Endothelial cell of umbilical vein (primary cell): ENCODE data around the gene ALDH1L2. TPM values are rescaled to one million over a fixed set of nuclear protein-coding genes. Genes with fewer than 3 reads are reported as not detected.

Source experiments
- BruUV-seq: library from RNA; stranded (reverse); fragments of 400-500 nt; replicated peaks from 2 replicates; lab custom pipeline; 2021; lab: Mats Ljungman, UMichigan
- CTCF ChIA-PET: fragments of 300-600, 350-600 bp; sonication (Branson Sonifier 250); formaldehyde crosslinking; loops from one replicate; lab custom pipeline; 2021; ENCODE audit warnings: antibody characterized with exemption, inconsistent platforms; lab: Charles Lee
- POLR2A ChIA-PET: fragments of 300-600, 350-600 bp; sonication (Branson Sonifier 250); formaldehyde crosslinking; loops from one replicate; lab custom pipeline; 2021; ENCODE audit warnings: antibody characterized with exemption, inconsistent platforms; lab: Charles Lee
- DNase-seq: peaks from one replicate; pipeline ENCODE4 v3.0.0-alpha.2; 2011; ENCODE audit warnings: low read depth, low spot score
- FAIRE-seq: peaks from 2 replicates; lab custom pipeline; 2011; peaks lifted over from hg19 to GRCh38; lab: Jason Lieb, UNC
- H2AFZ ChIP-seq: 2 replicates; pipeline ENCODE4 v1.6.0; 2012; ENCODE audit warnings: low read depth, low read length, control low read depth, inconsistent platforms
- H3K27ac ChIP-seq: 2 replicates; pipeline ENCODE4 v1.5.1; 2011; ENCODE audit warnings: low read depth, mild to moderate bottlenecking, control low read depth, low read length, moderate library complexity; ENCODE audit not compliant: insufficient read depth
- H3K27me3 ChIP-seq, 2 experiments: 2 replicates each; pipeline versions ENCODE4 v1.6.0 to v1.6.1; 2011; ENCODE audit warnings: low read length in 2 of 2, mixed read lengths in 1 of 2; ENCODE audit not compliant: control insufficient read depth in 2 of 2, insufficient read depth in 2 of 2
- H3K36me3 ChIP-seq, 2 experiments: 2 replicates in 1 of 2; 3 replicates in 1 of 2; pipeline ENCODE4 v1.5.1; 2011; ENCODE audit warnings: low read length in 2 of 2, mild to moderate bottlenecking in 1 of 2, moderate library complexity in 1 of 2; ENCODE audit not compliant: control insufficient read depth in 2 of 2, insufficient read depth in 2 of 2; ENCODE audit errors: extremely low read depth in 1 of 2
- H3K4me1 ChIP-seq: 3 replicates; pipeline ENCODE4 v1.5.1; 2011; ENCODE audit warnings: mild to moderate bottlenecking, low read length; ENCODE audit not compliant: control insufficient read depth, insufficient read depth; ENCODE audit errors: extremely low read depth
- H3K4me2 ChIP-seq: 2 replicates; pipeline ENCODE4 v1.6.1; 2011; ENCODE audit warnings: low read length, control low read depth, mixed read lengths; ENCODE audit not compliant: insufficient read depth
- H3K4me3 ChIP-seq, 3 experiments: fragments of 200-600 bp in 1 of 3; sonication (generic), shearing (Covaris generic) in 1 of 3; replicated peaks in 1 of 3; 2 replicates each; pipeline ENCODE4 v1.5.1; 2011 to 2016; ENCODE audit warnings: control low read depth in 3 of 3, low read length in 3 of 3, mild to moderate bottlenecking in 2 of 3, inconsistent platforms in 1 of 3, low read depth in 1 of 3, moderate library complexity in 1 of 3; ENCODE audit not compliant: insufficient read depth in 1 of 3
- H3K79me2 ChIP-seq: 2 replicates; pipeline ENCODE4 v1.6.0; 2012; ENCODE audit warnings: low read length, inconsistent platforms; ENCODE audit not compliant: control insufficient read depth, insufficient read depth
- H3K9ac ChIP-seq: replicated peaks from 2 replicates; pipeline ENCODE3; 2011; ENCODE audit warnings: low read length, control low read depth; ENCODE audit not compliant: insufficient read depth; ENCODE audit errors: extremely low read depth
- H3K9me1 ChIP-seq: replicated peaks from 3 replicates; pipeline ENCODE4 v1.6.0; 2011; ENCODE audit warnings: mild to moderate bottlenecking, low read length; ENCODE audit not compliant: control insufficient read depth, insufficient read depth; ENCODE audit errors: extremely low read depth
- H3K9me3 ChIP-seq: replicated peaks from 2 replicates; pipeline ENCODE4 v1.5.1; 2012; ENCODE audit warnings: low read length, inconsistent platforms; ENCODE audit not compliant: control insufficient read depth, insufficient read depth
- H4K20me1 ChIP-seq: replicated peaks from 2 replicates; pipeline ENCODE3; 2011; ENCODE audit warnings: mild to moderate bottlenecking, low read length; ENCODE audit not compliant: control insufficient read depth, insufficient read depth; ENCODE audit errors: extremely low read depth
- CTCF ChIP-seq, 2 donors: IDR thresholded peaks; 1 replicate in 1 of 2; 2 replicates in 1 of 2; pipeline ENCODE4 v1.5.1; 2011; ENCODE audit warnings: low read length in 2 of 2, mild to moderate bottlenecking in 2 of 2, moderate library complexity in 2 of 2, control low read depth in 1 of 2, inconsistent platforms in 1 of 2, low read depth in 1 of 2; ENCODE audit not compliant: insufficient read depth in 1 of 2; ENCODE audit errors: extremely low read depth in 1 of 2
- JUN ChIP-seq: IDR thresholded peaks from 2 replicates; pipeline ENCODE4 v1.6.1; 2011; ENCODE audit warnings: borderline replicate concordance, low read depth; ENCODE audit not compliant: insufficient read length, insufficient read depth
- MAX ChIP-seq: IDR thresholded peaks from 2 replicates; pipeline ENCODE4 v1.6.1; 2011; ENCODE audit not compliant: insufficient read depth, insufficient read length
- MYC ChIP-seq: IDR thresholded peaks from one replicate; pipeline ENCODE4 v1.6.1; 2011; ENCODE audit warnings: mild to moderate bottlenecking, low read depth, low read length
- POLR2A ChIP-seq: IDR thresholded peaks from 2 replicates; pipeline ENCODE4 v1.6.1; 2012; ENCODE audit warnings: low read depth, mild to moderate bottlenecking, control low read depth, low read length
- POLR2AphosphoS5 ChIP-seq: IDR thresholded peaks from 2 replicates; pipeline ENCODE4 v1.6.1; 2012; ENCODE audit warnings: low read depth, mild to moderate bottlenecking, control low read depth, low read length, moderate library complexity; ENCODE audit not compliant: insufficient read depth
- dilution Hi-C: fragments of 300-500 bp; cut with MboI; formaldehyde crosslinking; loops from one replicate; pipeline ENCODE4 v1.15.0; 2019; ENCODE audit warnings: low sequenced_read_pairs; ENCODE audit not compliant: extremely low pct_ligation_motif_present
- intact Hi-C: fragments of 100-400 bp; cut with micrococcal nuclease; formaldehyde crosslinking; loops from one replicate; pipeline ENCODE4 v1.10.0; 2022
- polyA plus RNA-seq, 4 experiments: library from polyadenylated mRNA; depleted of rRNA in 3 of 4; stranded (reverse) in 3 of 4; unstranded in 1 of 4; fragments of >200 nt; gene quantifications; 2 replicates each; pipeline versions ENCODE4 v1.2.1 to v1.2.3, GENCODE V29; 2011 to 2012; ENCODE audit warnings: missing spikeins in 1 of 4
- total RNA-seq: library from RNA; stranded (reverse); gene quantifications from 2 replicates; pipeline ENCODE4 v1.2.3, GENCODE V29; 2021

Gene ALDH1L2
- total and polyA plus RNA-seq, 2 donors (not counting 3 experiments of a cell fraction or from before 2014, with no cell fraction given), result 1.4 to 2.5 TPM

- peak within 1 kb of the TSS; percentile 98 for H3K4me2 ChIP-seq
- peak within 1 kb of the TSS; percentile 94 to 99 (median 96) for H3K4me3 ChIP-seq
- no peaks in the 10 kb centered on the region for H3K9me1 ChIP-seq
- H4K20me1 ChIP-seq, result peaks cover 1% of the 10 kb centered on the region
- no peaks in the 10 kb centered on the region for H3K9me3 ChIP-seq
- peak; percentile 97 for TF ChIP-seq MAX
- TF ChIP-seq MYC, result peak; percentile 60
- TF ChIP-seq JUN, result no peak
- peak in 1 of 2 donors; percentile 7 for TF ChIP-seq CTCF (IDR thresholded peaks at IDR 0.05; ENCODE audit: extremely low read depth in 1 of 2, insufficient read depth in 1 of 2, low read depth in 1 of 2, low read length in 2 of 2)
- TF ChIP-seq POLR2A, result peak; percentile 99
- TF ChIP-seq POLR2AphosphoS5, result peak; percentile 99
- H3K27ac ChIP-seq, result peak within 1 kb of the TSS; percentile 68
- peaks cover 49% of the 10 kb centered on the region for H3K79me2 ChIP-seq
- peak within 1 kb of the TSS; percentile 90 for H2AFZ ChIP-seq
- DNase-seq (peak; percentile 94), FAIRE-seq (peak; percentile 77)
- POLR2A ChIA-PET, result interaction anchor here (0.6 to 1.6 kb wide), 4 partner anchors 128 to 969 kb away, joined by 3 to 5 read pairs (median 4); partner anchors contain the start of genes APPL2 and NFYB
- no peaks in the 10 kb centered on the region for H3K27me3 ChIP-seq
- CTCF ChIA-PET, result interaction anchor here (1.3 to 3.5 kb wide), 5 partner anchors 9 to 726 kb away, joined by 3 to 13 read pairs (median 5); partner anchors contain the start of gene ALDH1L2
- H3K4me1 ChIP-seq, result peaks cover 24% of the 10 kb centered on the region
- intact Hi-C loops, result loop anchor here (2.0 to 5.0 kb wide), 4 partner anchors 23 to 905 kb away; partner anchors contain the start of genes ALDH1L2 and EID3
- peak within 1 kb of the TSS; percentile 83 for H3K9ac ChIP-seq
- no TSS peak for BruUV-seq
- peaks cover 0 to 5% of the 10 kb centered on the region in 2 experiments for H3K36me3 ChIP-seq
- dilution Hi-C loops, result no loop called here
These were observed 23.5 kb upstream of the ALDH1L2 start, which contains the start of gene WASHC4 for GRCh38 chr12:105107494-105108371. Gene WASHC4 (plus strand): TSS chr12:105107731. CDS start chr12:105107801, 70 bp downstream.
